GM19468 (cell line): ENCODE measurements around the gene TTC7B.

ENCODE experiments used
- ATAC-seq: cut with Tn5 transposase; IDR thresholded peaks from one replicate; pipeline ENCODE4 v1.9.1; 2021; ENCODE audit warnings: mild to moderate bottlenecking, moderate library complexity, moderate number of reproducible peaks; ENCODE audit not compliant: unreplicated experiment; ENCODE audit errors: extremely low read depth

TTC7B gene

GRCh38 chr14:90511252-90511651 lies 305.0 kb downstream of the TTC7B start:
- ATAC-seq: no peak

DNA sequence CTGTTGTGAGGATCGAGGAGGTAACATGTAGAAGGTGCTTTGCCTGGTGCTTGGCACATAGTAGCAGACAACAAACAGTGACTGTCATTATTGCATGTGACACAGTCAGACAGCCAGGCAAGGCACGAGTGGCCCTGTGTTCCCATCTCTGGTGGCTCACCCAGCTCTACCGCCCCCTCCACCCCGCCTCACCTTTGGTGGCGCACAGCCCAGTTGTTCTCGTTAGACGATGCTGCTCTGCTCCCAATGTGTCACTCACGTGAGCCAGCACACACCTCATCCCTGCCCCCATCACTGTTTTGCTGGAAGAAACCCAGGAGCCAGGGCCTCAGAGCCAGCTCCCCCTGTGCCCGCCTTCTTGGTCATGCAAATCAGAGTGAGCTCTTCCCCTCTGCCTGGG lies 306.1 kb downstream of the TTC7B start:
- no peak for ATAC-seq

GRCh38 chr14:90509403-90509802 lies 306.8 kb downstream of the TTC7B start:
- ATAC-seq: no peak

- no peak for ATAC-seq
These were observed 307.5 kb downstream of the TTC7B start for GRCh38 chr14:90508536-90509254.

DNA sequence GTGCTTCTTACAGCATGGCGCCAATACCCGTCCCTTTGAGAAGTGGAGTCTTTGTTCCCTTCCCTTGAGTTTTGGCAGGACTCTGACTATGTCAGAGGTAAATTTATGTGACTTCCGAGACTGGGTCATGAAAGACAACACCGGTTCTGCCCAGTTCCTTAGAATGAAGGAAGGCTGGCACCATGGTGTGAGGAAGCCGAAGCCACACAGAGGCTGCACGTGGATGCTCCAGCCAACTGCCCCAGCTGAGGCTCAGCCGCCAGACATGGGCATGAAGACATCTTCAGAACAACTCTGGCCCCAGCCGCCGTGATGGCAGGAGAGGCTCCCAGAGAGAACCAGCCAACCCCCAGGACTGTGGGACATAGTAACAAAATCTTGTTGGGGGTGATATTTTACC lies 308.2 kb downstream of the TTC7B start:
- ATAC-seq: no peak

GRCh38 chr14:90507428-90507827 lies 308.8 kb downstream of the TTC7B start:
- ATAC-seq: no peak

- no peak for ATAC-seq
These were observed 309.5 kb downstream of the TTC7B start for GRCh38 chr14:90506748-90507147.

DNA sequence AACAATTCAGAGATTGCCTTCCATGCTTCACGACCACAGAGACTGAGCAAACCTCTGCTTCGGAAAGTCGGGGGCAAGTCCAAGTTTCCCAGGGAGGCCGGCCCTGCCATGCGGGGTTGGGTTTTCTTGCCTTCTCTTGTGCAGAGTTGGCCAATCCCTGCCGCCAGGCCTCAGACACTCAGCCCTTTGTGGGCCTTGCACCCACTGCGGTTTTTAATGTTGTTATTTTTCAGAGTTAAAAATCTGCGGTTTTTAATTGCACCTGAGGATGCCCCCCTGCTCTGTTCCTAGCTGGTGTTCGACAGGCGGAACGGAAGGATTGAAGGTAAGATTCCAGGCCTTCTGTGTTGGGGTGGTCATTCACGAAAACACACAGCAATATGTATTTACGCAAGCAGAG lies 310.7 kb downstream of the TTC7B start:
- no peak for ATAC-seq

DNA sequence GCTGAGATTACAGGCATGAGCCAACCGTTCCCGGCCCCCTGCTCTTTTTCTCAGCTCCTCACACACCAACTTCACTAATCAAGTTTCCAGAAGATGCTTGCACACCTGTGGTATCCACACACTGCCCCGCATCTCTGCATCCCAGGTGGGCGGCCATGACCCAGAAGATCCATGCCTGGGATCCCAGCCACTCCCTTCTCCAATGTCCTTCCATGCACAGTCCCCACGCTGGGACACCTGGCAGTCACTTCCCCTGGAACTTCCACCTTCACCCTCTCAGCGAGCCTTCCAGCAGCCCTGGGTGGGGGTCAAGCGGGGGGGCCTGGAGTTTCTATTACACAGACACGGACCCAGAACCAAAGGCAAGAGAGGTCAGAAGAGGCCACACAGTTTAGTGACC lies 311.6 kb downstream of the TTC7B start:
- no peak for ATAC-seq

GRCh38 chr14:90503582-90503981 lies 312.6 kb downstream of the TTC7B start:
- ATAC-seq: no peak

- ATAC-seq: no peak
These were observed 313.5 kb downstream of the TTC7B start for GRCh38 chr14:90502760-90503159.

GRCh38 chr14:90500665-90501370 lies 315.4 kb downstream of the TTC7B start:
- no peak for ATAC-seq

DNA sequence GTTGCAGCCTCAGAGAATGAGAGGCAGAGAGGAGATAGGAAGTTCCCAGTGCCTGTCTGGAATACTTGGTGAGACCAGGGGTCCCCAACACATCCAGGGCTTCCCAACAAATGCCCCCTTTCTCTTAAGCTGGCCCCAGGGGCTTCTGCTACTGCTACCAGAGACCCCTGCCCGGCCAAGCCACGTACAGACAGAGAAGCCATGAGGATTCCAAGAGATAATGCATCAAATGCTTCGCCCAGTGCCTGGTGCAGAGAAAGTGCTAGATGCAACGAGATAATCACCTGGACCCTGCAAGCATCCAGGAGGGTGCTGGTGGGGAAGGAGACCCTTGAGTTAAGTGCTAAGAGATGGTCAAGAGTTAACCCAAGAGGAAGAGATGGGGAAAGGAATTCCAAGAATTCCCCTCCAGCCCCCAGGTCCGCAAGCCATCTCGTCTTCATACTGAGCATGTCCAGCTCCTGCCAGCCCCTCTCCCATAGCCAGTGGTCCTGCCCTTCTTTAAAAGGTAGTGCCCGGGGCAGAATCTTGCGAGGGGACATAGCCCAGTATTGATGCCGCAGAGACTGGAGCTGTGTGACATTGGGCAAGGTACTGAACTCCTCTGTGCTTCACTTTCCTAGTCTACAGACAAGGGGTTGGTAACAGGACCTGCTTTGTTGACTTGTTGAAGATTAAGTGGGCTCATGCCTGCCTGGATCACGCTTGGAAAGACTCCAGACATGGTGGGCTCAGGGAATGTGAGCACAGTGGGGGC lies 316.1 kb downstream of the TTC7B start:
- ATAC-seq: no peak

DNA sequence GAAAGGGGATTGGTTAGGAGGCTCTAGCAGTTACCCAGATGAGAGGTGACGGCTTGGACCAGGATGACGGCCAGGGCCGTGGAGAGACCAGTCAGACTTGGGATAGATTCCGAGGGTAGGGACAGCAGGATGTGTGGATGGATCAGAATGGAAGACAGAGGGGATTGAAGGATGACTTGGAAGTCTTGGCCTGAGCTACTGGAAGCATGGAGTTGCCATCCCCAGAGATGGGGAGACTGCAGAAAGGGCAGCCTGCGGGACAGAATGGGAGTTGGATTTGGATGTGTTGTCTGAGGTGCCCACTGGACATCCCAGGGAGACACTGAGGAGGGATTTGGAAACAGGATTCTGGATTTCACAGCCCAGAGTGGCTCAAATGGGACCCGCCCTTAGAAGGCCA lies 317.1 kb downstream of the TTC7B start:
- no peak for ATAC-seq

GRCh38 chr14:90498198-90498597 lies 318.0 kb downstream of the TTC7B start:
- ATAC-seq: no peak

GRCh38 chr14:90496379-90496778 lies 319.9 kb downstream of the TTC7B start:
- no peak for ATAC-seq

GRCh38 chr14:90495357-90496276 lies 320.6 kb downstream of the TTC7B start:
- ATAC-seq: no peak

- no peak for ATAC-seq
These were observed 324.2 kb downstream of the TTC7B start for GRCh38 chr14:90491911-90492531.

- no peak for ATAC-seq
These were observed 324.9 kb downstream of the TTC7B start for GRCh38 chr14:90491221-90491885.
